GM12875 (cell line): ENCODE results near the gene MGAT5.

Source experiments
- H3K4me3 ChIP-seq: one replicate; pipeline ENCODE4 v1.5.1; 2011; ENCODE audit warnings: low read depth, low read length, control low read depth
- TF ChIP-seq, protein P1 (sequence below): IDR thresholded peaks from 2 replicates; pipeline ENCODE4 v1.5.1; 2011; ENCODE audit warnings: low read depth, mild to moderate bottlenecking, control low read depth, inconsistent platforms, low read length, moderate library complexity, borderline replicate concordance; ENCODE audit not compliant: insufficient read depth

The MGAT5 gene

DNA sequence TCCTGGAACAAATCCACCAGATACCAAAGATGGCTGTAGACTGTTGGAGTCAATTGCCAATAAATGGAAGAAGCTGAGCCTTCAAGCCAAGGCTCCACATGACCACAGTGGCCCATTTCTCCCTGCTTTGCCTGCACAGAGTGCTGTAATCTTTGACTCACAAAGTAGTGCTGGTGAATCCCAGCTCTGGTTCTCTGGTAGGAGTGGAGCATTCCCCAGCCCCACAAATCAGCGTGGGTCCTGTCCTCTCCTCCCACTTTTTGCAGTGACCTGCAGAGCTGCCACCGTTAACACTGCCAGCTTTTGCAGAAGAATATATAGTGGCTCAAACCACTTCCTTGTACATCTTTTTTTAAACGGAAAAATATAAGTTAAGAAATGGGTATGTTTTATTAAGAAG, 93.9 kb downstream of the MGAT5 start:
- TF ChIP-seq, protein P1, sequence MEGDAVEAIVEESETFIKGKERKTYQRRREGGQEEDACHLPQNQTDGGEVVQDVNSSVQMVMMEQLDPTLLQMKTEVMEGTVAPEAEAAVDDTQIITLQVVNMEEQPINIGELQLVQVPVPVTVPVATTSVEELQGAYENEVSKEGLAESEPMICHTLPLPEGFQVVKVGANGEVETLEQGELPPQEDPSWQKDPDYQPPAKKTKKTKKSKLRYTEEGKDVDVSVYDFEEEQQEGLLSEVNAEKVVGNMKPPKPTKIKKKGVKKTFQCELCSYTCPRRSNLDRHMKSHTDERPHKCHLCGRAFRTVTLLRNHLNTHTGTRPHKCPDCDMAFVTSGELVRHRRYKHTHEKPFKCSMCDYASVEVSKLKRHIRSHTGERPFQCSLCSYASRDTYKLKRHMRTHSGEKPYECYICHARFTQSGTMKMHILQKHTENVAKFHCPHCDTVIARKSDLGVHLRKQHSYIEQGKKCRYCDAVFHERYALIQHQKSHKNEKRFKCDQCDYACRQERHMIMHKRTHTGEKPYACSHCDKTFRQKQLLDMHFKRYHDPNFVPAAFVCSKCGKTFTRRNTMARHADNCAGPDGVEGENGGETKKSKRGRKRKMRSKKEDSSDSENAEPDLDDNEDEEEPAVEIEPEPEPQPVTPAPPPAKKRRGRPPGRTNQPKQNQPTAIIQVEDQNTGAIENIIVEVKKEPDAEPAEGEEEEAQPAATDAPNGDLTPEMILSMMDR: no peak
- H3K4me3 ChIP-seq: no peak overlapping the region

DNA sequence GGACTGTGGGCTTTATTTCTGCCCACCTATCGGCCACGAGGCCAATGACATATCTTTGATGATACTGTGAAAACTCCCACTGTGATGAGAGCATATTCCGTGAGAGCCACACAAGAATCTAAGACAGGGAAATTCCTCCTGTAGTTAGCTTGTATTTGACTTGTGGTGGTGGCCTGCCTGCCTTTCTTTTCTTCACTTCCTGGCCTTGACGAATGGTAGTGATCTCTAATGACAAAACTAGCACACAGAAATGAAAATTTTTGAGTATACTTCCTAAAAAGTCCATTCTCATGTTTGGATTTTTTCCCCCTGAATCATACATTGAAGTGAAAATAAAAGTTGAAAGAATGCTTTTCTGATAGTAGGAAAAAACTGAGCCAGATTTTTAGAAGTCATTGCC, 94.4 kb downstream of the MGAT5 start:
- TF ChIP-seq, protein P1: no peak
- H3K4me3 ChIP-seq: no peak overlapping the region

DNA sequence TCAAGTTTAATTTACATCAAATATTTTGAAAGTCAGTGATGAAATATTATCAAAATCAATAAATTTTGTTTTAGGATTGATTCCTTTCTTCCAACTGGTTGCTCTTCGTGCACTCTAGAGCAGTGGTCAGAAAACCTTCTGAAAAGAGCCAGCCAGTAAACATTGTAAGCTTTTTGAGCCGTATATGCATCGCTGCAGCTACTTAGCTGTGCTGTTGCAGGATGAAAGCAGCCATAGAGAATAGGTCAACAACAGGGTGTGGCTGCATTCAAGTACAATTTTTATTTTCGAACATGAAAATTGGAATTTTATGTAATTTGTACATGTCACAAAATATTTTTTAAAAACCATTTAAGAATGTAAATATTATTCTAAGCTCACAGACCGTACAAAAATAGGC, 94.9 kb downstream of the MGAT5 start:
- TF ChIP-seq, protein P1: no peak

DNA sequence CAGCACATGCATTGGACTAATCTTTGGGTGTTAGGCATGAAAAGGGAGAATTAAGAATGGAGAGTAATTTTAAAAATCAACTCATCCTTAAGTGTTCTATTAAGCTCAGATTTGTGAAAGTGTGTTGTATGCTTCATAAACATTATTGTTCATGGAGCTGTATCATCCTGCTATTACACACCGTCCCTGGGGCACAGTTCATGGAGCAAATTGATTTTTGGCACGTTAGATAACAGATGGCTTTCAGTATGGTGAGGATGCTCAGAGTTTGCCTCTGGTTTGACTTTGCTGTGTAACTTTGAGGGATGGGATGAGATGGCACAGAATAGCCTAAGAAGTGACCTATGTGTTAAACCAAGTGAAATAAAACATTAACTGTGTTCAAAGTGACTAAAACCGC, 97.1 kb downstream of the MGAT5 start:
- TF ChIP-seq, protein P1: no peak
- no peak overlapping the region for H3K4me3 ChIP-seq

More for the DNA sequence above, 94.9 kb downstream of the MGAT5 start:
- H3K4me3 ChIP-seq: no peak overlapping the region

DNA sequence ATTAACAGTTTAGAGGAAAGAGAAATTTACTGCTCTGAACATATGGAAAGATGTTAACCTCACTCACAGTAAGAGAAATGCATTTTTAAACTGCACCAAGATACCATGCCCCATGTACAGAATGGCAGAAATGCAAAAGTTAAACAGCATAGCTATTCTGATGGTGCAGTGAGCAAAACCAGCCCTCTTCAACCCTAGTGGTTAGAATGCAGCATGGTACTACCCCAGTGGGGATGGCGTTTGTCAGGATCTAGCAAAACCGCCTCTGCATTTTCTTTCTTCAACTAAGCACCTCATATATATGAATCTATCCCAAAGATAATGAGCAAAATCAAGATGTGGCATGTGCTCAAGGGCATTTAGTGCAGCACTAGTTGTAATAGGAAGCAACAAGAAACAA, 98.0 kb downstream of the MGAT5 start:
- H3K4me3 ChIP-seq: no peak overlapping the region
- TF ChIP-seq, protein P1: no peak

DNA sequence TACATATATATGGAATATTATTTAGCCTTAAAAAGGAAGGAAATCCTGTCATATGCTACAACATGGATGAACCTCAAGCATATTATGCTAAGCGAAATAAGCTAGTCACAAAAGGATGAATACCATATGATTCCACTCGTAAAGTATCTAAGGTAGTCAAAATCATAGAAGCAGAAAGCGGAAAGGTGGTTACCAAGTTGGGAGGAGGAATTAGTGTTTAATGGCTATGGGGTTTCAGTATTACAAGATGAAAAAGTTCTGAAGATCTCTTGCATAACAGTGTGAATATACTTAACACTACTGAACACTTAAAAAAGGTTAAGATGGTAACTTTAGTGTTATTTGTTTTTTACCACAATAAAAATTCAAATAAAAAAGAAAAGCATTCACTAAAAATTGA, 99.0 kb downstream of the MGAT5 start:
- no peak overlapping the region for H3K4me3 ChIP-seq
- TF ChIP-seq, protein P1: no peak

DNA sequence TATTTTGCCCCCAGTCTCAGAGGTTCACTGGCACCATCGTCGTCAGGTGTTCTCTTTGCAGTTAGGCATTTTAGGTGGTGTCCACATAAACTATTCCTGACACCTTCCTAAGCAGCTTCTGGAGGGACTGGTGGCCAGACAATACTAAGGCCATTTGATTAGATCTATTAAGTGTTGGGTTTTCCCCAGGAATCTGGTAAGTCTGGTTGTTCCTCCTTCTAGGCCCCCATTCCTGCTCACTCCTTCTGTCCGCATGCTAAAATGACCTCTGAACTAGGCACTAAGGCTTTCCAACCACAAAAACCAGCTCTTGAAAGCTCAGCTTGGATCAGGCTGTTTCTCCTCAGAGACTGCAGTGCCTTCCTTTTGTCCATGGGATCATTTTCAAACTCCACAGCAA, 100.7 kb downstream of the MGAT5 start:
- TF ChIP-seq, protein P1: no peak
- H3K4me3 ChIP-seq: no peak overlapping the region
